ACC112 (cell line): Measurements from ENCODE around the gene NNT.
"Not testable (repeated sequence)": the region's sequence is repeated elsewhere in the genome, so short reads cannot be mapped to it uniquely, and the experiment has no call there.

ENCODE experiments used
- H2AFZ ChIP-seq: fragments of 200-600 bp; sonication (generic); one replicate; pipeline ENCODE4 v1.6.0; 2017; ENCODE audit warnings: antibody characterized with exemption, low read length; ENCODE audit not compliant: unreplicated experiment
- H3K27ac ChIP-seq: fragments of 200-600 bp; sonication (generic); 2 replicates; pipeline ENCODE4 v1.5.1; 2014; ENCODE audit warnings: low read depth, mild to moderate bottlenecking, antibody characterized with exemption, low read length, moderate library complexity
- H3K27me3 ChIP-seq: fragments of 200-600 bp; sonication (generic); 2 replicates; pipeline ENCODE4 v1.6.1; 2014; ENCODE audit warnings: mild to moderate bottlenecking, antibody characterized with exemption, low read length, moderate library complexity, mixed read lengths; ENCODE audit not compliant: insufficient read depth
- H3K36me3 ChIP-seq: fragments of 200-600 bp; sonication (generic); 2 replicates; pipeline ENCODE4 v1.6.1; 2016; ENCODE audit warnings: mild to moderate bottlenecking, antibody characterized with exemption, low read length, moderate library complexity, mixed read lengths; ENCODE audit not compliant: insufficient read depth
- H3K4me1 ChIP-seq: fragments of 200-600 bp; sonication (generic); one replicate; pipeline ENCODE4 v1.6.1; 2016; ENCODE audit warnings: low read length, mixed read lengths; ENCODE audit not compliant: insufficient read depth, unreplicated experiment, control insufficient read depth
- H3K4me3 ChIP-seq: fragments of 200-600 bp; sonication (generic); 2 replicates; pipeline ENCODE4 v1.5.1; 2014; ENCODE audit warnings: mild to moderate bottlenecking, low read depth, low read length
- H3K79me2 ChIP-seq: fragments of 200-600 bp; sonication (generic); one replicate; pipeline ENCODE4 v1.6.0; 2016; ENCODE audit warnings: low read length; ENCODE audit not compliant: control insufficient read depth, unreplicated experiment, insufficient read depth

NNT gene

DNA sequence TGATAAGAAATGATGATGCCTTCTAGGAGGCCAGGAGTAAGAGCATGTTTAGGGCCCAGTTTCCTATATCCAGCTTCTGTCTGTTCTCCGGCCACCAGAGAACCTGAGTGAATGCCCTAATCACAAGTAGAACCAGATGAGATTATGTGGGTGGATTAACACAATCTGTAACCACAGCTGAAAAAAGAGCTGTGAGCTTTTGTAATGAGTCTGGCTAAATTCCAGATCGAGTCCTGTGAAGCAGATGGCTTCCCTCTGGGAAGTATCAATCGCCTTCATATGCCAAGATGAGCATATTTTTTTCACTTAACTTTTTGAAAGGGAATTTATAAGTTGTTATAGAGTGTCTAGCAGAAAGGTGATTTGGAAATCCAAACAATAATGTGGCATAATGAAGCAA is 99.8 kb downstream of the NNT start:
- Histone ChIP-seq H3K36me3 (peaks cover 15% of the 10 kb centered on the region), H3K27ac (no peak overlapping the region), H3K27me3 (no peaks in the 10 kb centered on the region), H3K4me3 (no peak overlapping the region), H3K4me1 (no peaks in the 10 kb centered on the region), H2AFZ (no peak overlapping the region), H3K79me2 (no peaks in the 10 kb centered on the region)

DNA sequence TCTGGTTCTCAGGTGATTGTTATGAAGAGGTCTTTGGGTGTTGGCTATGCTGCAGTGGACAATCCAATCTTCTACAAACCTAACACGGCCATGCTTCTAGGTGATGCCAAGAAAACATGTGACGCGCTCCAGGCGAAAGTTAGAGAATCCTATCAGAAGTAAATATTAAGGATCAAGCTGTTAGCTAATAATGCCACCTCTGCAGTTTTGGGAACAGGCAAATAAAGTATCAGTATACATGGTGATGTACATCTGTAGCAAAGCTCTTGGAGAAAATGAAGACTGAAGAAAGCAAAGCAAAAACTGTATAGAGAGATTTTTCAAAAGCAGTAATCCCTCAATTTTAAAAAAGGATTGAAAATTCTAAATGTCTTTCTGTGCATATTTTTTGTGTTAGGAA is 101.3 kb downstream of the NNT start:
- no peaks in the 10 kb centered on the region for H3K79me2 ChIP-seq
- H3K36me3 ChIP-seq: peaks cover 15% of the 10 kb centered on the region
- no peaks in the 10 kb centered on the region for H3K27me3 ChIP-seq

DNA sequence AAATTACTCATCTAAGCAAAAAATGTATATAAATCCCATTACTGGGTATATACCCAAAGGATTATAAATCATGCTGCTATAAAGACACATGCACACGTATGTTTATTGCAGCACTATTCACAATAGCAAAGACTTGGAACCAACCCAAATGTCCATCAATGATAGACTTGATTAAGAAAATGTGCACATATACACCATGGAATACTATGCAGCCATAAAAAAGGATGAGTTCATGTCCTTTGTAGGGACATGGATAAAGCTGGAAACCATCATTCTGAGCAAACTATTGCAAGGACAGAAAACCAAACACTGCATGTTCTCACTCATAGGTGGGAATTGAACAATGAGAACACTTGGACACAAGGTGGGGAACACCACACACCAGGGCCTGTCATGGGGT is 103.6 kb downstream of the NNT start:
- peaks cover 15% of the 10 kb centered on the region for H3K36me3 ChIP-seq
- H3K27ac ChIP-seq, H3K79me2 ChIP-seq, H3K27me3 ChIP-seq, H3K4me3 ChIP-seq, H2AFZ ChIP-seq, H3K4me1 ChIP-seq: not testable (repeated sequence)

More for the DNA sequence above, 101.3 kb downstream of the NNT start:
- Histone ChIP-seq H3K4me3 (no peak overlapping the region), H2AFZ (no peak overlapping the region), H3K27ac (no peak overlapping the region), H3K4me1 (no peaks in the 10 kb centered on the region)

DNA sequence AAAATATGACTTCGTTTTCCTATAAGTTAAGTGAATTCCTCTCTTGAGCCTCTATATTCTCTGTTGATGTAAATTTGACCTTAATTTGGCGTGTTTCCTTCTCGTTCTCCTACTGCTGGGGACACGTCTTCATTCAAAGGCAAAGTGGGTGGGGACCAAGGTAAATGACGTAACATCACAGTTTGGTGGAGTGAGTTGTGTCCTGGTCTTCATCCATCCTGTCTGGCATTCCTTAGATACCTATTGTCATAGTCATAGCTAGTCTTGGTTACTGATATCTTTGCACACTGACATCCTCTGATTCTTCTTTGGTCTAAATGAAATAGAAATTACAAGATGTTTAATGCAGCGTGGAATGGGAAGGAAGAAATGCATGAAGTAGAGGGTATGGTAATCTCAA is 108.5 kb downstream of the NNT start:
- H2AFZ ChIP-seq: no peak overlapping the region
- H3K36me3 ChIP-seq: no peaks in the 10 kb centered on the region
- no peaks in the 10 kb centered on the region for H3K27me3 ChIP-seq
- no peaks in the 10 kb centered on the region for H3K79me2 ChIP-seq
- no peak overlapping the region for H3K4me3 ChIP-seq
- no peak overlapping the region for H3K27ac ChIP-seq
- H3K4me1 ChIP-seq: peaks cover 8% of the 10 kb centered on the region

DNA sequence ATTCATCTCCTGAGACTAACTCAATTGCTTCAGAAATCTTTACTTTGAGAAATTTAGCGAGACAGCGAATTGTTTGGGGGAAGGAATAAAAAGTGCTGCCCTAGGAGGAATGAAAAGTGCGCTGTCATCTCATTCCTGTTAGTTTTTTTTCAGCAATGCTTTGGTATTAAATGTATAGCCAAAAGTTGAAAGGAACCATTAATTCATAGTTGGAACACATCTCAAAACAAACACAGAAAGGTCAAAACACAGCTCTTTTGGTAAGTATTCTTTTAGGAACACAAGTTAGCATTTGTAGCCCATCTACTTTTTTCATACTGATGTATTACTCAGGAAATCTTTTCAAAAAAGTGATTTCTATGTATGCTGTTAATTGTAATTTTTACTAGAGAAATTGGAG is 109.1 kb downstream of the NNT start:
- Histone ChIP-seq H3K27me3 (no peaks in the 10 kb centered on the region), H3K4me3 (no peak overlapping the region), H3K36me3 (no peaks in the 10 kb centered on the region), H3K79me2 (no peaks in the 10 kb centered on the region), H2AFZ (no peak overlapping the region), H3K4me1 (peaks cover 8% of the 10 kb centered on the region), H3K27ac (no peak overlapping the region)

DNA sequence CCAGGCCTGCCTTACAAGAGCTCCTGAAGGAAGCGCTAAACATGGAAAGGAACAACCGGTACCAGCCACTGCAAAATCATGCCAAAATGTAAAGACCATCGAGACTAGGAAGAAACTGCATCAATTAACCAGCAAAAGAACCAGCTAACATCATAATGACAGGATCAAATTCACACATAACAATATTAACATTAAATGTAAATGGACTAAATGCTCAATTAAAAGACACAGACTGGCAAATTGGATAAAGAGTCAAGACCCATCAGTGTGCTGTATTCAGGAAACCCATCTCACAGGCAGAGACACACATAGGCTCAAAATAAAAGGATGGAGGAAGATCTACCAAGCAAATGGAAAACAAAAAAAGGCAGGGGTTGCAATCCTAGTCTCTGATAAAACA is 116.8 kb downstream of the NNT start:
- H3K79me2 ChIP-seq, H3K36me3 ChIP-seq, H3K27me3 ChIP-seq, H3K27ac ChIP-seq, H3K4me1 ChIP-seq, H2AFZ ChIP-seq, H3K4me3 ChIP-seq: not testable (repeated sequence)

DNA sequence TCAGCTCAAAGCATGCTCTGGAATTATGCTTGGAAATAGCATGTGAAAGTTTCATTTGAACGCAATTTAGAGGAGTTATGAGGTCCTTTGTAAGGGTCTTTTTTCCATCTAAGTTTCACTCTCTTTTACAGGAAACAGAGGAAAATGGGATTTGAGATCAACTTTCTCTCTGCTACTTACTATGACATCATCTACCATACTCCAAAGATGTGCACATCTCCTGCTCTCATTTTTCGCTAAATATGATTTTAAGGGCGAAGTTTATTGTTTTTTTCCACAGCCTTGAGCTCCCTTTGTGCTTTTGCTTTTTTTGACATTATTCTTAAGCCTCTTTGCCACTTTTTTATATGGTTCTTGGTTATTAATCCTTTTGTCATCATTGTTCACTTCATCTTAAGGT is 125.6 kb downstream of the NNT start:
- H2AFZ ChIP-seq: no peak overlapping the region
- H3K27ac ChIP-seq: no peak overlapping the region
- no peaks in the 10 kb centered on the region for H3K36me3 ChIP-seq
- H3K4me3 ChIP-seq: no peak overlapping the region
- peaks cover 9% of the 10 kb centered on the region for H3K4me1 ChIP-seq
- H3K79me2 ChIP-seq: no peaks in the 10 kb centered on the region
- H3K27me3 ChIP-seq: no peaks in the 10 kb centered on the region

DNA sequence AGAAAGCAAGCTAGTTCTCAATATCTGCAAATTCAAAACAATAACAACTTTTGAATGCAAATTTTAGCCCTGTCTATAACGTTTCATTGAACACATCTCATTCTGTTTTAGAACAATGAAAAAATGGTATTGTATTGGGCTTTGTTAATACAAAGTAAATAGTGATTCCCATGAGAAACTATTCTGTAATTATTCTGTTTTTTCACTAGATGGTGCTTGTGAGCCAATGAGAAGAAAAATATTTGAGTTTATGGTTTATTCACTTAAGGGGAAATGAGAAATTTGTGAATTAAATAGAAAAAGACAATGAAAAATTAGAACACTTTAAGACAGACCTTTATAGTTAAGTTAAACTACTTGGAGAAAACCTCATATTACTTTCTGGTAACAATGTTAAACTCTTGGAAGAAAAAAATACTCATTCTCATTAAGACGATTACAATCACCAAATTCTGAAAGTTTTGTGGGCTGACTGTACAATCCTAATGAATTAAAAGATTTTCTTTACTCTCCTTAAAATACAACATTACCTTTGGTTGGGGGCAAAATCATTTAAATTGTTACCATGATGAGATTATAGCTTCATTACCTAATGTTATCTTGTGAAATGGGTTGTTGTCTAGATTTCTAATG is 127.0 kb downstream of the NNT start:
- Histone ChIP-seq H2AFZ (peak overlapping the region; percentile 49), H3K27ac (peak overlapping the region; percentile 44), H3K36me3 (no peaks in the 10 kb centered on the region), H3K27me3 (no peaks in the 10 kb centered on the region), H3K79me2 (no peaks in the 10 kb centered on the region), H3K4me3 (no peak overlapping the region), H3K4me1 (peaks cover 9% of the 10 kb centered on the region)

DNA sequence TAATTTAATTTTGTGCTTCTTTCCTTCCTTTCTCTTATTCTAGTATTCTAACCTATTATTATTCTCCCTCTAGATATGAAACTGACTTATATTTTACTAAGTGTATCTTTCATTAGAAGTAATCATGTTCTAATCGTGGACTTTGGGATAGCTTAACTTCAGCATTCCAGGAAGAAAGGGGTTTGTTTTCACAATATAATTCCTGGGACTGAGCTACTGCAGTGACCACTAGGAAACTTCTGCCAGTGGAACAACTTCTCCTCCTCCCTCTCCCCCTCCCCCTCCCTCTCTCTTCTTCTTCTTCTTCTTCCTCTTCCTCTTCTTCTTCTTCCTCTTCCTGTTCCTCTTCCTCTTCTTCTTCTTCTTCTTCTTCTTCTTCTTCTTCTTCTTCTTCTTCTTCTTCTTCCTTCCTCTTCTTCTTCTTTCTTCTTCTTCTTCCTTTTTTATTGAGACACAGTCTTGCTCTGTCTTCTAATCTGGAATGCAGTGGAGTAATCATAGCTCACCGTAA is 127.9 kb downstream of the NNT start:
- Histone ChIP-seq H3K27me3 (no peaks in the 10 kb centered on the region), H2AFZ (peak overlapping the region; percentile 49), H3K4me3 (no peak overlapping the region), H3K4me1 (peaks cover 9% of the 10 kb centered on the region), H3K36me3 (no peaks in the 10 kb centered on the region), H3K79me2 (no peaks in the 10 kb centered on the region), H3K27ac (peak overlapping the region; percentile 44; the same call in 1 of the 2 replicates)

DNA sequence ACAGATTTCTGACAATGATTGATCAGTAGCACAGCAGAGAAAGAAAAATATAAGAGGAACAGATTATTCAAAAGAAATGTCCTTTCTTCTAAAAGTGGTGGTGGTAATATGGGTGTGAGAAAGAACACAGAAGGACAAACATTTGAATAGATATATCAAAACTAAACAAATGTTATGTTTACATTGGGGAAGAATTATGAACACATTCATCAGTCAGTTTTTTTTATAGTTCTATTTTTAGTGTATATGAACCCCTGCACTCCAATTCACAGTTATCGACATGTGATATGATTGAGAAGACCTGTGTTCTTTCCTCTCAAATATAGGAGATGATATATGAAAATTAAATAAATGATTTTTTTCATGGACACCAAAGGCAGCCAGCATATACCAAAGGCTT is 128.6 kb downstream of the NNT start:
- H3K27me3 ChIP-seq: no peaks in the 10 kb centered on the region
- no peaks in the 10 kb centered on the region for H3K36me3 ChIP-seq
- H3K4me3 ChIP-seq: no peak overlapping the region
- no peak overlapping the region for H2AFZ ChIP-seq
- no peaks in the 10 kb centered on the region for H3K79me2 ChIP-seq
- peaks cover 9% of the 10 kb centered on the region for H3K4me1 ChIP-seq
- H3K27ac ChIP-seq: no peak overlapping the region

DNA sequence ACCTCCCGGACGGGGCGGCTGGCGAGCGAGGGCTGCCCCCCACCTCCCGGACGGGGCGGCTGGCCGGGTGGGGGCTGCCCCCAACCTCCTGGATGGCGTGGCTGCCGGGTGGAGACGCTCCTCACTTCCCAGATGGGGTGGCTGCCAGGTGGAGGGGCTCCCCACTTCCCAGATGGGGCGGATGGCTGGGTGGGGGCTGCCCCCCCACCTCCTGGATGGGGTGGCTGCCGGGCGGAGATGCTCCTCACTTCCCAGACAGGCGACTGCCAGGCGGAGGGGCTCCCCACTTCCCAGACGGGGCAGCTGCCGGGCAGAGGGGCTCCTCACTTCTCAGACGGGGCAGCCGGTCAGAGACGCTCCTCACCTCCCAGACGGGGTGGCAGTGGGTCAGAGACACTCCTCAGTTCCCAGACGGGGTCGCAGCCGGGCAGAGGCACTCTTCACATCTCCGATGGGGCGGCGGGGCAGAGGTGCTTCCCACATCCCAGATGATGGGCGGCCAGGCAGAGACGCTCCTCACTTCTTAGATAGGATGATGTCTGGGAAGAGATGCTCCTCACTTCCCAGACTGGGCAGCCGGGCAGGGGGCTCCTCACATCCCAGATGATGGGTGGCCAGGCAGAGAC is 143.1 kb downstream of the NNT start:
- H2AFZ ChIP-seq, H3K79me2 ChIP-seq, H3K27ac ChIP-seq, H3K27me3 ChIP-seq, H3K36me3 ChIP-seq, H3K4me3 ChIP-seq, H3K4me1 ChIP-seq: not testable (repeated sequence)
